ENCODE data around the gene AGRN. TPM values are rescaled to one million over a fixed set of nuclear protein-coding genes. Genes with fewer than 3 reads are reported as not detected.

AGRN gene
- total and polyA plus RNA-seq, 2 of the 4 experiments (the other 2 are of a cell fraction) = 8.1 to 115 TPM

- Histone ChIP-seq H2BK120ac (ENCODE audit: low read depth, low read length) (no peak overlapping the region), H4K91ac (ENCODE audit: insufficient read depth, low read depth, low read length) (no peak overlapping the region), H4K5ac (ENCODE audit: low read depth, low read length) (no peak overlapping the region), H2BK15ac (ENCODE audit: low read depth, low read length) (no peak overlapping the region), H3K14ac (replicated peaks; ENCODE audit: low read depth, low read length) (no peak overlapping the region), H3K4me1 (ENCODE audit: control insufficient read depth, insufficient read depth, low read length) (peaks cover 11% of the 10 kb centered on the region), H3K79me1 (ENCODE audit: low read depth in 1 of 2, low read length in 2 of 2) (no peaks in the 10 kb centered on the region), H2AK9ac (replicated peaks; ENCODE audit: low read depth, low read length, poor library complexity) (no peak overlapping the region), H2BK5ac (ENCODE audit: low read depth, low read length, poor library complexity, severe bottlenecking) (no peak overlapping the region), H3K27me3 (ENCODE audit: control insufficient read depth, insufficient read depth, low read length) (no peaks in the 10 kb centered on the region), H2AFZ (replicated peaks; ENCODE audit: low read length, poor library complexity) (no peak overlapping the region), H3K56ac (ENCODE audit: extremely low read depth, insufficient read depth, low read length) (no peak overlapping the region), H3K23ac (ENCODE audit: low read depth, low read length) (no peak overlapping the region), H4K20me1 (ENCODE audit: insufficient read depth, low read length) (peaks cover 3% of the 10 kb centered on the region), H2AK5ac (ENCODE audit: low read depth, low read length) (no peak overlapping the region), H3K4me3 (ENCODE audit: insufficient read depth, low read depth, low read length) (no peak overlapping the region), H4K8ac (ENCODE audit: low read depth in 2 of 2, low read length in 2 of 2) (no peak overlapping the region), H3K36me3 (ENCODE audit: control insufficient read depth, insufficient read depth, low read length) (peaks cover 4% of the 10 kb centered on the region), H2BK20ac (ENCODE audit: low read depth, low read length) (no peak overlapping the region), H3K18ac (ENCODE audit: low read depth, low read length) (no peak overlapping the region), H3K9me1 (ENCODE audit: insufficient read depth, low read length) (no peaks in the 10 kb centered on the region), H3K4ac (ENCODE audit: low read depth, low read length) (no peak overlapping the region), H3K4me2 (ENCODE audit: low read depth, low read length) (no peak overlapping the region), H3K9me3 (ENCODE audit: control insufficient read depth, insufficient read depth, low read length) (no peaks in the 10 kb centered on the region), H3K9ac (ENCODE audit: low read depth, low read length) (no peak overlapping the region), H3K27ac (ENCODE audit: insufficient read depth, low read length) (no peak overlapping the region)
- ATAC-seq (ENCODE audit: low read depth) = no peak
- BruUV-seq (replicated peaks) = no TSS peak
- DNase-seq = no peak
- POLR2A ChIA-PET (ENCODE audit: unreplicated experiment) = no interaction called here
- TF ChIP-seq MAZ (IDR thresholded peaks at IDR 0.05; ENCODE audit: borderline replicate concordance, low read depth, low read length) (no peak), CTCF (conservative IDR thresholded peaks at IDR 0.05; ENCODE audit: low read depth, low read length) (no peak), MAFK (IDR thresholded peaks at IDR 0.05; ENCODE audit: low read depth, low read length) (no peak), BHLHE40 (IDR thresholded peaks at IDR 0.05; ENCODE audit: low read depth, low read length) (no peak), ELK1 (IDR thresholded peaks at IDR 0.05; ENCODE audit: borderline replicate concordance, low read depth, low read length) (no peak), CEBPB (IDR thresholded peaks at IDR 0.05; ENCODE audit: low read depth, low read length) (no peak), FOS (IDR thresholded peaks at IDR 0.05; ENCODE audit: low read depth, low read length) (no peak), MXI1 (IDR thresholded peaks at IDR 0.05; ENCODE audit: borderline replicate concordance, low read depth, low read length) (no peak)
- WGBS, 2 experiments (ENCODE audit: extremely low coverage in 2 of 2, insufficient read length in 1 of 2) = no CpG with 5 or more reads among the region's 9 CpGs
- in situ Hi-C loops (cut with MboI; ENCODE audit: low sequenced_read_pairs) = no loop called here
- dilution Hi-C loops (cut with HindIII; ENCODE audit: low sequenced_read_pairs, unreplicated experiment) = no loop called here
- intact Hi-C loops (cut with micrococcal nuclease) = loop anchor here (1.0 kb wide), 1 partner anchor 22 kb away; no protein-coding TSS in a partner anchor
- CTCF ChIA-PET = no interaction called here
Measured at GRCh38 chr1:1080951-1081310, 61.0 kb downstream of the AGRN start.

Data from IMR-90 (cell line).